ENCODE data around the gene GEMIN7. TPM values are rescaled to one million over a fixed set of nuclear protein-coding genes. Genes with fewer than 3 reads are reported as not detected.

The GEMIN7 gene
- total and polyA plus RNA-seq, 2 of the 13 experiments (the other 11 are each of a cell fraction or from before 2014, with no cell fraction given), result 24.1 to 30.6 TPM

- H3K4me1 ChIP-seq (ENCODE audit: insufficient read depth, low read length), result peaks cover 60% of the 10 kb centered on the region
- WGBS (ENCODE audit: low lambda C conversion rate), result 95% methylated on average over 16 of the region's 16 CpGs
- peaks cover 93% of the 10 kb centered on the region for H3K79me2 ChIP-seq (ENCODE audit: insufficient read depth, low read length)
- H2AFZ ChIP-seq (ENCODE audit: low read length), result no peak overlapping the region
- ATAC-seq, result no peak
- CTCF ChIA-PET (ENCODE audit: low intra/inter-chr PET ratio, low total read pairs), result interaction anchor here (1.1 kb wide), 1 partner anchor 21 kb away, joined by 3 read pairs; no protein-coding TSS in a partner anchor
- POLR2A ChIA-PET, result interaction anchor here (1.4 to 2.2 kb wide), 5 partner anchors 12 to 74 kb away, joined by 5 to 30 read pairs (median 6); partner anchors contain the start of genes BLOC1S3, GEMIN7 and PPP1R37
- intact Hi-C loops (cut with micrococcal nuclease; ENCODE audit: unreplicated experiment), result loop anchor here (1.0 kb wide), 1 partner anchor 21 kb away; no protein-coding TSS in a partner anchor
- H3K27me3 ChIP-seq (ENCODE audit: control insufficient read depth in 1 of 2, insufficient read depth in 2 of 2, low read length in 2 of 2), result no peaks in the 10 kb centered on the region
- BruUV-seq (replicated peaks), result no TSS peak
- 0 out of 6 replicates have a peak overlapping the region, but pooled peaks of 1 of the 3 experiments have one; percentile 65 for H3K4me3 ChIP-seq (replicated peaks in 1 of 3; ENCODE audit: insufficient read depth in 1 of 3, low read depth in 2 of 3, low read length in 3 of 3)
- H3K4me2 ChIP-seq (ENCODE audit: low read depth, low read length), result peak overlapping the region; percentile 76
- peaks cover 0 to 15% of the 10 kb centered on the region in 2 experiments; a peak in 3 of 5 replicates for H3K36me3 ChIP-seq (replicated peaks in 1 of 2; ENCODE audit: control insufficient read depth in 1 of 2, insufficient read depth in 2 of 2, low read length in 2 of 2)
- H3K9ac ChIP-seq (ENCODE audit: insufficient read depth, low read depth, low read length), result peak overlapping the region; percentile 58; the same call in 1 of the 2 replicates
- no peaks in the 10 kb centered on the region for H3K9me3 ChIP-seq (ENCODE audit: low read length)
- FAIRE-seq, result no peak
- peak overlapping the region; percentile 75 for H3K27ac ChIP-seq (ENCODE audit: extremely low read length, insufficient read depth, low read length)
- H4K20me1 ChIP-seq (ENCODE audit: insufficient read depth, low read length), result peaks cover 11% of the 10 kb centered on the region
- in situ Hi-C loops (cut with HindIII; ENCODE audit: extremely low pct_ligation_motif_present, low pct_unique_long_range_greater_than_20kb), result no loop called here
- no peak for DNase-seq (ENCODE audit: low spot score)
- TF ChIP-seq, protein P1, sequence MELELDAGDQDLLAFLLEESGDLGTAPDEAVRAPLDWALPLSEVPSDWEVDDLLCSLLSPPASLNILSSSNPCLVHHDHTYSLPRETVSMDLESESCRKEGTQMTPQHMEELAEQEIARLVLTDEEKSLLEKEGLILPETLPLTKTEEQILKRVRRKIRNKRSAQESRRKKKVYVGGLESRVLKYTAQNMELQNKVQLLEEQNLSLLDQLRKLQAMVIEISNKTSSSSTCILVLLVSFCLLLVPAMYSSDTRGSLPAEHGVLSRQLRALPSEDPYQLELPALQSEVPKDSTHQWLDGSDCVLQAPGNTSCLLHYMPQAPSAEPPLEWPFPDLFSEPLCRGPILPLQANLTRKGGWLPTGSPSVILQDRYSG (CRISPR knock-in tag; IDR thresholded peaks at IDR 0.05), result no peak
- TF ChIP-seq, protein P2, sequence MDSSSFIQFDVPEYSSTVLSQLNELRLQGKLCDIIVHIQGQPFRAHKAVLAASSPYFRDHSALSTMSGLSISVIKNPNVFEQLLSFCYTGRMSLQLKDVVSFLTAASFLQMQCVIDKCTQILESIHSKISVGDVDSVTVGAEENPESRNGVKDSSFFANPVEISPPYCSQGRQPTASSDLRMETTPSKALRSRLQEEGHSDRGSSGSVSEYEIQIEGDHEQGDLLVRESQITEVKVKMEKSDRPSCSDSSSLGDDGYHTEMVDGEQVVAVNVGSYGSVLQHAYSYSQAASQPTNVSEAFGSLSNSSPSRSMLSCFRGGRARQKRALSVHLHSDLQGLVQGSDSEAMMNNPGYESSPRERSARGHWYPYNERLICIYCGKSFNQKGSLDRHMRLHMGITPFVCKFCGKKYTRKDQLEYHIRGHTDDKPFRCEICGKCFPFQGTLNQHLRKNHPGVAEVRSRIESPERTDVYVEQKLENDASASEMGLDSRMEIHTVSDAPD (CRISPR knock-in tag; IDR thresholded peaks at IDR 0.05), result no peak
- TF ChIP-seq, protein P3, sequence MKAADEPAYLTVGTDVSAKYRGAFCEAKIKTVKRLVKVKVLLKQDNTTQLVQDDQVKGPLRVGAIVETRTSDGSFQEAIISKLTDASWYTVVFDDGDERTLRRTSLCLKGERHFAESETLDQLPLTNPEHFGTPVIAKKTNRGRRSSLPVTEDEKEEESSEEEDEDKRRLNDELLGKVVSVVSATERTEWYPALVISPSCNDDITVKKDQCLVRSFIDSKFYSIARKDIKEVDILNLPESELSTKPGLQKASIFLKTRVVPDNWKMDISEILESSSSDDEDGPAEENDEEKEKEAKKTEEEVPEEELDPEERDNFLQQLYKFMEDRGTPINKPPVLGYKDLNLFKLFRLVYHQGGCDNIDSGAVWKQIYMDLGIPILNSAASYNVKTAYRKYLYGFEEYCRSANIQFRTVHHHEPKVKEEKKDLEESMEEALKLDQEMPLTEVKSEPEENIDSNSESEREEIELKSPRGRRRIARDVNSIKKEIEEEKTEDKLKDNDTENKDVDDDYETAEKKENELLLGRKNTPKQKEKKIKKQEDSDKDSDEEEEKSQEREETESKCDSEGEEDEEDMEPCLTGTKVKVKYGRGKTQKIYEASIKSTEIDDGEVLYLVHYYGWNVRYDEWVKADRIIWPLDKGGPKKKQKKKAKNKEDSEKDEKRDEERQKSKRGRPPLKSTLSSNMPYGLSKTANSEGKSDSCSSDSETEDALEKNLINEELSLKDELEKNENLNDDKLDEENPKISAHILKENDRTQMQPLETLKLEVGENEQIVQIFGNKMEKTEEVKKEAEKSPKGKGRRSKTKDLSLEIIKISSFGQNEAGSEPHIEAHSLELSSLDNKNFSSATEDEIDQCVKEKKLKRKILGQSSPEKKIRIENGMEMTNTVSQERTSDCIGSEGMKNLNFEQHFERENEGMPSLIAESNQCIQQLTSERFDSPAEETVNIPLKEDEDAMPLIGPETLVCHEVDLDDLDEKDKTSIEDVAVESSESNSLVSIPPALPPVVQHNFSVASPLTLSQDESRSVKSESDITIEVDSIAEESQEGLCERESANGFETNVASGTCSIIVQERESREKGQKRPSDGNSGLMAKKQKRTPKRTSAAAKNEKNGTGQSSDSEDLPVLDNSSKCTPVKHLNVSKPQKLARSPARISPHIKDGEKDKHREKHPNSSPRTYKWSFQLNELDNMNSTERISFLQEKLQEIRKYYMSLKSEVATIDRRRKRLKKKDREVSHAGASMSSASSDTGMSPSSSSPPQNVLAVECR (CRISPR knock-in tag; IDR thresholded peaks at IDR 0.05; ENCODE audit: borderline replicate concordance), result no peak
- TF ChIP-seq ZBTB10 (CRISPR knock-in tag; IDR thresholded peaks at IDR 0.05; ENCODE audit: borderline replicate concordance) (no peak), GFI1 (CRISPR knock-in tag; IDR thresholded peaks at IDR 0.05; ENCODE audit: borderline replicate concordance) (no peak), MTA1 (CRISPR knock-in tag; IDR thresholded peaks at IDR 0.05; ENCODE audit: borderline replicate concordance) (no peak), GATAD2A (CRISPR knock-in tag; IDR thresholded peaks at IDR 0.05) (no peak), SNAI1 (CRISPR knock-in tag; IDR thresholded peaks at IDR 0.05; ENCODE audit: borderline replicate concordance) (no peak), CHD4 (IDR thresholded peaks at IDR 0.05; ENCODE audit: borderline replicate concordance, low read length) (no peak), SIN3B (IDR thresholded peaks at IDR 0.05; ENCODE audit: low read length) (no peak), ADNP (CRISPR knock-in tag; IDR thresholded peaks at IDR 0.05) (no peak)
Measured at GRCh38 chr19:45104658-45105349, 25.7 kb downstream of the GEMIN7 start.
